H9 (cell line): ENCODE data around the gene CDX2. TPM values are rescaled to one million over a fixed set of nuclear protein-coding genes. Genes with fewer than 3 reads are reported as not detected.

Experiments
- DNase-seq: peaks from one replicate; pipeline ENCODE4 v3.0.0-alpha.2; 2017
- H2AFZ ChIP-seq: one replicate; pipeline ENCODE4 v1.6.1; 2013; ENCODE audit warnings: mild to moderate bottlenecking, low read length, control low read depth, moderate library complexity
- H2AK5ac ChIP-seq: 2 replicates; pipeline ENCODE4 v1.6.1; 2013; ENCODE audit warnings: low read length, control low read depth, mixed read lengths; ENCODE audit not compliant: insufficient read length
- H2BK120ac ChIP-seq: one replicate; pipeline ENCODE4 v1.6.1; 2013; ENCODE audit warnings: low read depth, mild to moderate bottlenecking, low read length, control low read depth, inconsistent platforms; ENCODE audit not compliant: poor library complexity, severe bottlenecking
- H2BK12ac ChIP-seq: 2 replicates; pipeline ENCODE4 v1.6.1; 2013; ENCODE audit warnings: low read length, control low read depth, mixed read lengths, low read depth; ENCODE audit not compliant: insufficient read length
- H2BK15ac ChIP-seq: 2 replicates; pipeline ENCODE4 v1.6.1; 2013; ENCODE audit warnings: low read depth, low read length, control low read depth
- H2BK20ac ChIP-seq: one replicate; pipeline ENCODE4 v1.6.1; 2013; ENCODE audit warnings: low read depth, mild to moderate bottlenecking, low read length, control low read depth, inconsistent platforms; ENCODE audit not compliant: poor library complexity, severe bottlenecking
- H2BK5ac ChIP-seq: 2 replicates; pipeline ENCODE4 v1.6.1; 2013; ENCODE audit warnings: low read length, control low read depth, mixed read lengths; ENCODE audit not compliant: insufficient read length
- H3K14ac ChIP-seq: 2 replicates; pipeline ENCODE4 v1.6.1; 2013; ENCODE audit warnings: low read length, control low read depth; ENCODE audit not compliant: insufficient read depth
- H3K18ac ChIP-seq: 2 replicates; pipeline ENCODE4 v1.6.1; 2013; ENCODE audit warnings: low read depth, mild to moderate bottlenecking, mixed read lengths, low read length, control low read depth; ENCODE audit not compliant: insufficient read length
- H3K23ac ChIP-seq: 2 replicates; pipeline ENCODE4 v1.6.1; 2013; ENCODE audit warnings: low read length, control low read depth, mixed read lengths, low read depth; ENCODE audit not compliant: insufficient read length
- H3K23me2 ChIP-seq: 2 replicates; pipeline ENCODE4 v1.6.1; 2013; ENCODE audit warnings: low read depth, mild to moderate bottlenecking, mixed read lengths, low read length, control low read depth; ENCODE audit not compliant: insufficient read length, poor library complexity, severe bottlenecking
- H3K27ac ChIP-seq: 2 replicates; pipeline ENCODE4 v1.5.1; 2013; ENCODE audit warnings: low read length, control low read depth, mixed read lengths, low read depth; ENCODE audit not compliant: insufficient read length
- H3K27me3 ChIP-seq: 2 replicates; pipeline ENCODE4 v1.6.1; 2013; ENCODE audit warnings: low read length, control low read depth, inconsistent platforms; ENCODE audit not compliant: insufficient read depth
- H3K4ac ChIP-seq: 2 replicates; pipeline ENCODE4 v1.6.1; 2013; ENCODE audit warnings: low read depth, mild to moderate bottlenecking, control low read depth, inconsistent platforms, low read length, moderate library complexity
- H3K4me1 ChIP-seq: 2 replicates; pipeline ENCODE4 v1.6.1; 2013; ENCODE audit warnings: low read length, control low read depth, inconsistent platforms; ENCODE audit not compliant: insufficient read depth
- H3K4me2 ChIP-seq: 2 replicates; pipeline ENCODE4 v1.6.1; 2013; ENCODE audit warnings: low read length, control low read depth, mixed read lengths; ENCODE audit not compliant: insufficient read length, insufficient read depth
- H3K56ac ChIP-seq: 2 replicates; pipeline ENCODE4 v1.6.1; 2013; ENCODE audit warnings: low read depth, mild to moderate bottlenecking, mixed read lengths, low read length, control low read depth; ENCODE audit not compliant: insufficient read length
- H3K79me1 ChIP-seq: 2 replicates; pipeline ENCODE4 v1.6.1; 2013; ENCODE audit warnings: low read depth, mild to moderate bottlenecking, moderate library complexity, low read length, control low read depth, inconsistent platforms; ENCODE audit not compliant: insufficient read depth, poor library complexity, severe bottlenecking
- H3K79me2 ChIP-seq: 2 replicates; pipeline ENCODE4 v1.6.1; 2013; ENCODE audit warnings: low read length, control low read depth, inconsistent platforms; ENCODE audit not compliant: insufficient read depth
- H3K9ac ChIP-seq: 2 replicates; pipeline ENCODE4 v1.6.1; 2013; ENCODE audit warnings: low read length, control low read depth, mixed read lengths; ENCODE audit not compliant: insufficient read length; ENCODE audit errors: extremely low read depth
- H3K9me3 ChIP-seq: one replicate; pipeline ENCODE4 v1.6.1; 2013; ENCODE audit warnings: low read depth, low read length, inconsistent platforms; ENCODE audit not compliant: control insufficient read depth
- H3T11ph ChIP-seq: one replicate; pipeline ENCODE4 v1.6.1; 2013; ENCODE audit warnings: mild to moderate bottlenecking, low read length, control low read depth, inconsistent platforms
- H4K20me1 ChIP-seq: one replicate; pipeline ENCODE4 v1.6.1; 2013; ENCODE audit not compliant: control insufficient read depth, insufficient read length, insufficient read depth
- H4K5ac ChIP-seq: 2 replicates; pipeline ENCODE4 v1.6.1; 2013; ENCODE audit warnings: low read depth, mild to moderate bottlenecking, mixed read lengths, low read length, control low read depth; ENCODE audit not compliant: insufficient read length
- H4K8ac ChIP-seq: replicated peaks from 2 replicates; pipeline ENCODE4 v1.6.1; 2013; ENCODE audit warnings: low read length, control low read depth, mixed read lengths, low read depth; ENCODE audit not compliant: insufficient read length
- H4K91ac ChIP-seq: 2 replicates; pipeline ENCODE4 v1.6.1; 2013; ENCODE audit warnings: low read depth, mild to moderate bottlenecking, moderate library complexity, mixed read lengths, low read length, control low read depth; ENCODE audit not compliant: insufficient read length
- H3K27ac Mint-ChIP-seq, 3 experiments: 2 replicates in 2 of 3; 3 replicates in 1 of 3; pipeline ENCODE4 v1.8.0; 2020 to 2021; ENCODE audit warnings: mixed read lengths in 3 of 3, mild to moderate bottlenecking in 1 of 3, moderate library complexity in 1 of 3
- H3K27me3 Mint-ChIP-seq: 2 replicates; pipeline ENCODE4 v1.8.0; 2021; ENCODE audit warnings: low read depth, mild to moderate bottlenecking, moderate library complexity, mixed read lengths
- H3K36me3 Mint-ChIP-seq, 3 experiments: 2 replicates in 2 of 3; 3 replicates in 1 of 3; pipeline ENCODE4 v1.8.0; 2020 to 2021; ENCODE audit warnings: low read depth in 3 of 3, mixed read lengths in 3 of 3; ENCODE audit not compliant: insufficient read depth in 1 of 3
- H3K4me1 Mint-ChIP-seq, 2 experiments: 2 replicates each; pipeline ENCODE4 v1.8.0; 2020; ENCODE audit warnings: mixed read lengths in 2 of 2
- H3K4me3 Mint-ChIP-seq, 2 experiments: 2 replicates in 1 of 2; 3 replicates in 1 of 2; pipeline ENCODE4 v1.8.0; 2020 to 2021; ENCODE audit warnings: mild to moderate bottlenecking in 2 of 2, mixed read lengths in 2 of 2, moderate library complexity in 1 of 2
- H3K9me3 Mint-ChIP-seq, 2 experiments: 2 replicates in 1 of 2; 3 replicates in 1 of 2; pipeline ENCODE4 v1.8.0; 2020; ENCODE audit warnings: mild to moderate bottlenecking in 2 of 2, mixed read lengths in 2 of 2, moderate library complexity in 1 of 2
- WGBS: extraction: QIAGEN DNeasy Blood & Tissue Kit; methylation state at CpG from one replicate; pipeline ENCODE4 v1.1.7; 2013; ENCODE audit warnings: missing lambda C conversion rate, low lambda C conversion rate, mixed read lengths; ENCODE audit not compliant: insufficient read length; ENCODE audit errors: extremely low coverage; 5-methylcytosine and 5-hydroxymethylcytosine counted together
- total RNA-seq: library from RNA; stranded (reverse); gene quantifications from 2 replicates; pipeline ENCODE4 v1.2.1, GENCODE V29; 2021
- TF ChIP-seq, protein P1 (sequence below): fragments of 200-600 bp; sonication (generic); conservative IDR thresholded peaks from 3 replicates; pipeline ENCODE4 v1.8.0; 2021; ENCODE audit warnings: antibody characterized with exemption, mild to moderate bottlenecking

Gene CDX2
- total RNA-seq, 1 experiment from 2014 or later: not detected

DNA sequence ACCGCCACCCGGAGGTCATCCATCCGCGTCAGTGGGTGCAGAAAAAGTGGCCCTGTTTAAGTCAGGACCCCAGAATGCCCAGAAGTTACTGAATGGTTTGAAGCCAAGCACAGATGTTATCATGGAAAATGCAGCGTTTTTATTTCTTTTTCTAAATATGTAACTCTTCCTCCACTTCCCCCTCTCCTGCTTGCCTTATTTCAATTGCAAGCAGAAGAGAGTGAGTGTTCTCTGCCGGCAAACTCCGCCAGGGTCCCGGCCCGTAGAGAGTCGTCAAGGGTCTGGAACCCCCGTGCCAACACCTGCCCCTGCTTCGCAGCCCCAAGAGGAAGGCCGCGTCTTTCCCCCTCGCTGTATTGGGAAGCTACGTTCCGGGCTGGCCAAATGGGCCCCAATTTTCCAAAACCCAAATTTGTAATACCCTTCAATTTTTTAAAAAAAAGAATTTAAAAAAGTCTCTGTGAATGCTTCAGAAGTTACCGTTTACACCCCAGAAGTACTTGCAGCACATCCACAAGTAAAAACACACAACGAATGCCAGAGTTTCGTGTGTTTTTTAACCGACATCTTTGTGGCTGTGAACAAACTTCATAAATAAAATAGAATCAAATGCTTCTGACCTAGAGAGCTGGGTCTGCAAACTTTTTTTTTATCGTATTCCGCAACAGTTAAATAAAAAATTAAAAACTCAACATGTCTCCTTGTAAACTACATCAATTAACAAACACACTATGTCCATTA is 50.0 kb downstream of the CDX2 start:
- H3K23ac ChIP-seq: no peak overlapping the region
- H3K14ac ChIP-seq: no peak overlapping the region
- H4K91ac ChIP-seq: no peak overlapping the region
- DNase-seq: no peak
- H3K27me3 Mint-ChIP-seq: peaks cover 100% of the 10 kb centered on the region
- H3K4me1 ChIP-seq: no peaks in the 10 kb centered on the region; the same call in 1 of the 2 replicates
- no peak overlapping the region for H3K18ac ChIP-seq
- no peaks in the 10 kb centered on the region for H3K9me3 ChIP-seq
- H3K4ac ChIP-seq: no peak overlapping the region
- H4K20me1 ChIP-seq: peaks cover 6% of the 10 kb centered on the region
- peaks cover 11 to 16% of the 10 kb centered on the region in 2 experiments; a peak in 4 of 5 replicates for H3K9me3 Mint-ChIP-seq
- no peaks in the 10 kb centered on the region for H3K23me2 ChIP-seq
- no peak overlapping the region for H2BK12ac ChIP-seq
- H2BK5ac ChIP-seq: no peak overlapping the region
- no peak overlapping the region for H3K9ac ChIP-seq
- H3T11ph ChIP-seq: no peak overlapping the region
- no peak overlapping the region for H3K4me3 Mint-ChIP-seq
- H3K27ac ChIP-seq: no peak overlapping the region
- H2AFZ ChIP-seq: no peak overlapping the region
- no peak overlapping the region for H4K8ac ChIP-seq
- no peaks in the 10 kb centered on the region for H3K79me2 ChIP-seq
- no peak overlapping the region for H2BK15ac ChIP-seq
- TF ChIP-seq, protein P1, sequence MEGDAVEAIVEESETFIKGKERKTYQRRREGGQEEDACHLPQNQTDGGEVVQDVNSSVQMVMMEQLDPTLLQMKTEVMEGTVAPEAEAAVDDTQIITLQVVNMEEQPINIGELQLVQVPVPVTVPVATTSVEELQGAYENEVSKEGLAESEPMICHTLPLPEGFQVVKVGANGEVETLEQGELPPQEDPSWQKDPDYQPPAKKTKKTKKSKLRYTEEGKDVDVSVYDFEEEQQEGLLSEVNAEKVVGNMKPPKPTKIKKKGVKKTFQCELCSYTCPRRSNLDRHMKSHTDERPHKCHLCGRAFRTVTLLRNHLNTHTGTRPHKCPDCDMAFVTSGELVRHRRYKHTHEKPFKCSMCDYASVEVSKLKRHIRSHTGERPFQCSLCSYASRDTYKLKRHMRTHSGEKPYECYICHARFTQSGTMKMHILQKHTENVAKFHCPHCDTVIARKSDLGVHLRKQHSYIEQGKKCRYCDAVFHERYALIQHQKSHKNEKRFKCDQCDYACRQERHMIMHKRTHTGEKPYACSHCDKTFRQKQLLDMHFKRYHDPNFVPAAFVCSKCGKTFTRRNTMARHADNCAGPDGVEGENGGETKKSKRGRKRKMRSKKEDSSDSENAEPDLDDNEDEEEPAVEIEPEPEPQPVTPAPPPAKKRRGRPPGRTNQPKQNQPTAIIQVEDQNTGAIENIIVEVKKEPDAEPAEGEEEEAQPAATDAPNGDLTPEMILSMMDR: no peak
- H4K5ac ChIP-seq: no peak overlapping the region
- H2BK120ac ChIP-seq: no peak overlapping the region
- no peaks in the 10 kb centered on the region for H3K79me1 ChIP-seq
- H3K27me3 ChIP-seq: peaks cover 88% of the 10 kb centered on the region
- H3K36me3 Mint-ChIP-seq: peaks cover 0 to 2% (median 0%) of the 10 kb centered on the region in 3 experiments; a peak in 1 of 7 replicates
- no peak overlapping the region for H3K4me2 ChIP-seq
- WGBS: no CpG with 5 or more reads among the region's 23 CpGs
- peaks cover 23 to 42% of the 10 kb centered on the region in 2 experiments for H3K4me1 Mint-ChIP-seq
- no peak overlapping the region for H2AK5ac ChIP-seq
- H3K27ac Mint-ChIP-seq: no peak overlapping the region
- H3K56ac ChIP-seq: no peak overlapping the region
- no peak overlapping the region for H2BK20ac ChIP-seq
